Right hindlimb (tissue), 1 donor: ENCODE results near the gene EMILIN2.

Experiments used
- DNase-seq: peaks from one replicate; pipeline ENCODE4 v3.0.0-alpha.2; 2018

Gene EMILIN2

DNA sequence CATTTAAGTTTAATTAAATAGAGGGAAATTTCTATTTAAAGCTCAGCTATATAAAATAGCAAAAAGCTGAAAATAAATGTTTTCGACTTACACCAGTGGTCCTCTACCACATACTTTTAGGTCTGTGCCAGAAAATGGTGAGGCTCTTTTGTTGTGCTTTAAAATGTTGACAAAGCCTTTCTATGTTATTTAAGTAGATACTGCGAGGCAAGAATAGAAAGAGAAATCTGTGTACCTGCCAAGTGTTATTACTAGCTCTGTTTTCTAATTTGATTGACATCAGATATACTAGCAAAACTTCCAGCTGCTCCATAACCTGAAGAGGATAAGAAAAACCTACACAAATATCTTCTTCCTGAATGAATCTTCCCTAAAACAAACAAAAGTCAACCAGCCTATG, 112.5 kb downstream of the EMILIN2 start:
- DNase-seq = no peak

DNA sequence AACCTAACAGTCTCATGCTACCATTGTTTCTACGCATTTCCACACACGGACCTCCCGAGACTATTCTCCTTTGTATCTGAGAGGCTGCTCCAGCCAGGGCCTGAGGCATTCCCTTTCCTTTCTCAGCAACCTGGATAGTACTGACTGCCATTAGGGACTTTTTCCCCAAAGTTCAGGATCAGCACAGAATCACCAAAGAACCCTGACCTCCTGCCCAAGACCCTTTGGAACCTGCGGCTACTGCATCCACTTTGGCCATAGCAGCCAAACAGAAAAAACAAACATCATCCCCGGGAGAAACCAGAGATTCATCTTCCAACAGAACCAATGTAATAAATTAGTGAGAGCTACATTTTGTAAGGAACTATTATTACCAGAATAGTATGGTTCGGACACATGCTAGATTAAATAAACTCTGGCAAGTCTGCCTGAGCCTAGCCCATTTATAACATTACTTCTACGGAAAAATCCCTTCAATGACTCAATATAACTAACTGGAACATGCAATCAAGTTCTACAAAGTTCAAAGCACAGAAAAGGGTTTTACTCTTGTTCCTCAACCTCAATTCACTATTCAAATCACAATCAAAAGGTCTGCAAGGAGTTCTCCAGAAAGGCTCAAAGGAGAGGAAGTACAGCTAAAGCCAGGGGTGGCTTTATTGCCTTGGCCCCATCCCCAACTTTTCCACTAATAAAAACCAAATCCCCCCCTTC, 114.3 kb downstream of the EMILIN2 start:
- no peak for DNase-seq

DNA sequence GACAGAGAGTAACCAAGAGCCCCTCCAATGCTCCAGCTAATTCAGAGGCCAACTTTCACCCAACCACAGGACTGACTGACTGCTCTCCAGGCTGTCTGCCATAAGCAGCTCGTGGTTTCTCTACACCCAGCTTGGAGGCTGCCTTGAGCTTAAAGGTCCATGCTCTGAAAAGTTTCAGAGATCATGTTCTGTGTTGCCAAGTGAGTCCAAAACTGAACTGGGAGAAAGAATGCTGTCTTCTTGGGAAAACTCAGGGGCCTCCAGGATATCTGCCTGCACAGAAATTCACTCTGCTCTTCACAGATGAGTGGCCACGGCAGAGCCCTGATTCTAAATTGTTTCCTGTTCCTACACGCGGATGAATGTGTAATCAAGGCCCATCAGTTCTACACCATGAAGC, 115.0 kb downstream of the EMILIN2 start:
- DNase-seq = peak; percentile 56

DNA sequence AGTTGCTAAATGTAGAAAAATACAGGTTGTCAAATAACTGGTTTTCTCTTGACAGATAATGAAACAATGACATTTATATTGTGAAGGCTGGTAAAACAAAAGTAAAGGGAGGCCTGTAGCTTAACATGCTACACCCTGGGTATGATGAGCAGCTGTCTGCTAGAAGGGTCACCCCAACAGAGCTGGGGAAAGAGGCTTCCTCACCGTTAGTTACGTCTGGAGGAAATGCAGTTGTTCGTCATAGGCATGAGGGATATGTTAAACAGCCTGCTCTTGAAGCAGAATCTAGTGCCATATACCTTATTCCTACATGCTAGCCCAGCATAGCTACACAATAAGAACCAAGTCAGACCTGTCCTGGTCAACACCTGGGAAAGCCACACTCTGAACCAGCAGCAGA, 116.2 kb downstream of the EMILIN2 start:
- no peak for DNase-seq

DNA sequence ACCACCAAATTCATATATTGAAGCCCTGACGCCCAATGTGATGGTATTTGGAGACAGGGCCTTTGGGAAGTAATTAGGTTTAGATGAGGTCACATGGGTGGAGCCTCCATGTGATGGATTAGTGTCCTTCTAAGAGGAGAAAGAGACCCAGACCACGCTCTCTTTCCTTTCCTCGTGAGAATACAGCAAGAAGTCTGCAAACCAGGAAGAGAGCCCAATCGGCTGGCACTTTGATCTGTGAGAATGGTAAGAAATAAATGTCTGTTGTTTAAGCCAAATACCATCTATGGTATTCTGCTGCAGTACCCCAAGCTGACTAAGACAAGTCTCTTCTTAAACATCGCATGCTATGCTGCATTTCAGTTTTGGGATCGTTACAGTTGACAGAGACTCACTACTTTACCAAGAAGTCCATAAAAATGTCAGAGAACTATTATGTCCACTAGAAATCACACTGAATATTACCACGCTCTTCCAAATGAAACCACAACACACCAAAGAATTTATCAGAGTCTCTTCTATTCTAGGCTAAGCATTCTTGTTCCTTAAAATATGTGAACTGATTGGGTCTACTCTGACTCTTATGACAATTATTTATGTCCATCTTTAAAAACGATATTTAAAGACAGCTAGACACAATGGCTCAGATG, 117.7 kb downstream of the EMILIN2 start:
- no peak for DNase-seq
